Stimulated activated naive CD8-positive, alpha-beta T cell treated with anti-CD3 and anti-CD28 coated beads, Interleukin-15, Interleukin-2, amounts not matched to agents 100 ng/mL and 50 ng/mL, for 24 hours (primary cell): ENCODE results near the gene MOV10.
"Not testable (repeated sequence)": the region's sequence is repeated elsewhere in the genome, so short reads cannot be mapped to it uniquely, and the experiment has no call there.

Source experiments
- H3K27ac Mint-ChIP-seq: one replicate; pipeline ENCODE4 v1.8.0; 2021; ENCODE audit warnings: mild to moderate bottlenecking, mixed read lengths
- H3K27me3 Mint-ChIP-seq: one replicate; pipeline ENCODE4 v1.8.0; 2021; ENCODE audit warnings: mixed read lengths
- H3K36me3 Mint-ChIP-seq: one replicate; pipeline ENCODE4 v1.8.0; 2021; ENCODE audit warnings: low read depth, mixed read lengths
- H3K4me1 Mint-ChIP-seq: one replicate; pipeline ENCODE4 v1.8.0; 2021; ENCODE audit warnings: low read depth, mixed read lengths
- H3K4me3 Mint-ChIP-seq: one replicate; pipeline ENCODE4 v1.8.0; 2021; ENCODE audit warnings: mild to moderate bottlenecking, mixed read lengths
- H3K9me3 Mint-ChIP-seq: one replicate; pipeline ENCODE4 v1.8.0; 2021; ENCODE audit warnings: mixed read lengths

MOV10 gene

DNA sequence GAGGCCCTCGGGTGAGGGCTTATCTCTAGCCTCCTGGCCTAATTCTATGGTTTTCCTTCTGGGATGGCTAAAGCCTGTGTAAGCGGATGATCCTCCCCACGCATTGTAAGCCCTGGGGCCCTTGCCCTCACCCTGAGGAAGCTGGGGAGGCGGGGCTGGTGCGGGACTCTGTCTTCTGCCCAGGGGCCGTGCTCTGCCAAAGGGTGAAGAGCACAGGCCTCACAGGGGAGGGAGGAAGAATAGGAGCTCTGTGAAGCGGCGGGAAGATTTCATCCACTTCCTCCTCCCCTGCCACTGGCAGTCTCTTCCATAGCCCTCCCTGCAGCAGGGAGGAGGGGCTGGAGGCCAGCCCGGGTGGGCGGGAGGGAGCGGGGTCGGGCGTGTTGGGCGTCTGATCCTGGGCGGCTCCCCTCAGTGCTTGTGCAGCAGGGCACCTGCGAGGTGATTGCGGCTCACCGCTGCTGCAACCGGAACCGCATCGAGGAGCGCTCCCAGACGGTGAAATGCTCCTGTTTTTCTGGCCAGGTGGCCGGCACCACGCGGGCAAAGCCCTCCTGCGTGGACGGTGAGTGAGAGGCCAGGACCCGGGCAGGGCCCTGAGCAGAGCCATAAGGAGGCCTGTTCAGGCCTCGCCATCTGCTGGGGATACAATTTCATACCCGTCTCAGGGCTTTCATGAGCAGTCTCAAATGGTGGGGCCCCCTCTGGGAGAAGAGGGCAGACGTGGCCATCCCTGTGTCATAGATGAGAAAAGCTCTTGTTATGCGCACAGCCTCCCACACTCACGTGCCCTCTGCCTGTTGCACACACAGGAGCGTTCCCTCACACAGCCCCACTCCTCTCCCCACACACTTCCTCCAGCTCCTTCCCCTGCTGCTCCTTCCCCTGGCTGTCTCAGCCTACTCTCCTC is 48.4 kb downstream of the MOV10 start:
- Mint-ChIP-seq H3K9me3 (no peaks in the 10 kb centered on the region), H3K4me3 (peak overlapping the region; percentile 41), H3K27me3 (peaks cover 24% of the 10 kb centered on the region), H3K36me3 (no peaks in the 10 kb centered on the region), H3K27ac (peak overlapping the region; percentile 43), H3K4me1 (peaks cover 16% of the 10 kb centered on the region)

DNA sequence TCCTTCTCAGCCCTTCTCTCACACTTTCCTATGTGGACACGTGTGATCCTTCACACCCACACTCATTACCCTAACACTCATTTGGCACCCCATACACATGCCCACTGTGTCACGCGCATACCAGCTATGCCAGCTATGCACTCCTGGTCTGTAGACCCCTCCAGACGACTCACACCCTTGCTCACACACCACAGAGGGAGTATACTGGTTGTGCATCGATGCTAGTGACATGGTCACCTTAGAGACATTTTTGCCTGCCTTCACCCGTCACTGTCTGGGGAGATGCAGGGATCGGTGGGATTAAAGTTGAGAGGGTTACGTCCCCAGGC is 49.0 kb downstream of the MOV10 start:
- Mint-ChIP-seq H3K4me1 (peaks cover 15% of the 10 kb centered on the region), H3K4me3 (no peak overlapping the region), H3K27ac (peak overlapping the region; percentile 43), H3K9me3 (no peaks in the 10 kb centered on the region), H3K27me3 (peaks cover 24% of the 10 kb centered on the region), H3K36me3 (no peaks in the 10 kb centered on the region)

GRCh38 chr1:112724240-112724639 is 49.8 kb downstream of the MOV10 start:
- not testable (repeated sequence) for H3K27ac Mint-ChIP-seq, H3K4me3 Mint-ChIP-seq, H3K36me3 Mint-ChIP-seq, H3K9me3 Mint-ChIP-seq
- Mint-ChIP-seq H3K4me1 (peaks cover 13% of the 10 kb centered on the region), H3K27me3 (peaks cover 23% of the 10 kb centered on the region)

DNA sequence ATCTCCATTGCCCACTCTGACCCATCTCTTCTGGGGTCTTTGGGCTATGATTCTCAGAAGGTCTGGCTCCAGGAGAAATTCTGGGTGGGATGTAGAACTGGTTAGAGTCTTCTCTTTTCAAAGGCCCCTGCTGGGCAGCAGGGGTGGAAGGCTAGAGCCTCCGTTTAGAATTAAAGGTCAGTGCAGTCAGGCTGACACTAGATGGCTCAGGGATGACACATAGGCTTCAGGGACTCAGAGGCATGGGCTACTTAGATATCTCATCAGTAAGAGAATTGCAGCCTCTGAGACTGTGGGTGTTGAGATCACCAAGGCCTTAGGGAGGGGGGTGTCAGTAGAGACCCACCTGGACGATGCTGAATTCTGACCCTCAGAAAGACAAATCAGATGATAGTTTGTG is 53.3 kb downstream of the MOV10 start:
- Mint-ChIP-seq H3K27ac (no peak overlapping the region), H3K4me3 (no peak overlapping the region), H3K4me1 (peaks cover 12% of the 10 kb centered on the region), H3K9me3 (no peaks in the 10 kb centered on the region), H3K36me3 (no peaks in the 10 kb centered on the region), H3K27me3 (peaks cover 8% of the 10 kb centered on the region)

GRCh38 chr1:112728306-112728971 is 54.0 kb downstream of the MOV10 start:
- not testable (repeated sequence) for H3K27me3 Mint-ChIP-seq, H3K9me3 Mint-ChIP-seq, H3K36me3 Mint-ChIP-seq, H3K4me1 Mint-ChIP-seq, H3K4me3 Mint-ChIP-seq, H3K27ac Mint-ChIP-seq

GRCh38 chr1:112729011-112729410 is 54.6 kb downstream of the MOV10 start:
- not testable (repeated sequence) for H3K36me3 Mint-ChIP-seq, H3K4me1 Mint-ChIP-seq, H3K27ac Mint-ChIP-seq, H3K4me3 Mint-ChIP-seq, H3K27me3 Mint-ChIP-seq, H3K9me3 Mint-ChIP-seq

GRCh38 chr1:112729909-112730308 is 55.5 kb downstream of the MOV10 start:
- H3K27me3 Mint-ChIP-seq, result peaks cover 11% of the 10 kb centered on the region
- H3K27ac Mint-ChIP-seq, result no peak overlapping the region
- H3K36me3 Mint-ChIP-seq, result no peaks in the 10 kb centered on the region
- peaks cover 5% of the 10 kb centered on the region for H3K9me3 Mint-ChIP-seq
- H3K4me3 Mint-ChIP-seq, result no peak overlapping the region
- H3K4me1 Mint-ChIP-seq, result peaks cover 10% of the 10 kb centered on the region

- Mint-ChIP-seq H3K4me1 (peaks cover 16% of the 10 kb centered on the region), H3K36me3 (no peaks in the 10 kb centered on the region), H3K4me3 (no peak overlapping the region), H3K27me3 (peaks cover 11% of the 10 kb centered on the region), H3K27ac (no peak overlapping the region), H3K9me3 (peaks cover 5% of the 10 kb centered on the region)
Measured at GRCh38 chr1:112731451-112731850, 57.0 kb downstream of the MOV10 start.

- peak overlapping the region; percentile 8 for H3K4me3 Mint-ChIP-seq
- peak overlapping the region; percentile 64 for H3K27ac Mint-ChIP-seq
- H3K4me1 Mint-ChIP-seq, result peaks cover 25% of the 10 kb centered on the region
- peaks cover 10% of the 10 kb centered on the region for H3K9me3 Mint-ChIP-seq
- no peaks in the 10 kb centered on the region for H3K36me3 Mint-ChIP-seq
- peaks cover 44% of the 10 kb centered on the region for H3K27me3 Mint-ChIP-seq
Measured at GRCh38 chr1:112735752-112736151, 61.3 kb downstream of the MOV10 start.

DNA sequence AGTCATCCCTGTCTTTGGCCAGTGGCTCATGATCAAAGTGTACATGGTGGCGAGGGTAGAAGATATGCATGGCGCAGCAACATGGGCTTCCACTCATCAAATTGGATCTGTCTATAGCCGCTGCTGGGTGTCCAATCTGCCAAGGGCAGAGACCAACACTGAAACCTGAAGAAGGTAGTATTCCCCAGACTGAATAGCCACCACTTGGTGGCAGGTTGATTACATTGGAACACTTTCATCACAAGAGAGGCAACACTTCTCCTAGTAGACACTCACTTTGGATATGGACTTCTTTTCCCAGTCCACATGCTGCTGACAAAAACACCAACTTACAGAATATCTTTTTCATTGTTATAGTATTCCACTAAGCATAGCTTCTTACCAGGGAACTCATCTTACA is 63.1 kb downstream of the MOV10 start:
- Mint-ChIP-seq H3K4me1 (peaks cover 21% of the 10 kb centered on the region), H3K27ac (peak overlapping the region; percentile 83), H3K4me3 (no peak overlapping the region), H3K36me3 (no peaks in the 10 kb centered on the region), H3K27me3 (peaks cover 57% of the 10 kb centered on the region), H3K9me3 (peaks cover 10% of the 10 kb centered on the region)

DNA sequence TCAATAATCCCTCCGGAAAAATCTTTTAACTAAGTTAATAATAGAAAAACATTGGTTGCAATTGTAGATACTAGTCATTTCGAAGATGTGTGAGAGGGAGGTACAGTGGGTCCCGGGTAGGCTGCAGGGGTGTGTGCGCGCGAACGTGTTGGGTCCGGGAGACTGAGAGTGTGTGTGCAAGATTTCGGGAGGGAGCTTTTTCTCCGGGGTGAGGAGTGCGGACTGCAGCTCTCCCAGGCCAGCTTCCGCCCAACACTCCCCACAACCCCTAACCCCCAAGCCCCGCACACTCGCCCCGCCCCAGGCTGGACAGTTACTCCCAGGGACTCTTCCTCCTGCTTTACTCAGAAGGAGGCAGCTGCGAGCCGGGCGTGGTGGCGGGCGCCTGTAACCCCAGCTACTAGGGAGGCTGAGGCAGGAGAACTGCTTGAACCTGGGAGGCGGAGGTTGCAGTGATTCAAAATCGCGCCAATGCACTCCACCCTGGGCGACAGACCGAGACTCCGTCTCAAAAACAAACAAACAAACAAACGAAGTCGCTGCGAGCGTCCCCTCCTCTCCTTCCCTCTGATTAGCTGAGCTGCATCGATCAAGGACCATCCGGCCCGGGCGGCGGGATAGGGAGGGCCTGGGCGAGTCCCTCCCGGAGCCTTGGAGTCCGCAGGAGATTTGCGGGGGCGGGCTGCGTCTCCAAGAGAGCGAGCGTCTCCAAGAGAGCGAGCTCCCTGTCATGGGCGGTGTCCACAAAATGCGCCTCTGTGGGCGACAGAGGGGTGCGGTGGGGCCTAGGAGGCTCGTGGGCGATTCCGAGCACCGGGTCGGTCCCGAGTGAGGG is 68.9 kb downstream of the MOV10 start:
- Mint-ChIP-seq H3K4me3 (peak overlapping the region; percentile 20), H3K4me1 (peaks cover 6% of the 10 kb centered on the region), H3K27me3 (peaks cover 74% of the 10 kb centered on the region), H3K9me3 (no peaks in the 10 kb centered on the region), H3K36me3 (no peaks in the 10 kb centered on the region), H3K27ac (no peak overlapping the region)

- Mint-ChIP-seq H3K36me3 (no peaks in the 10 kb centered on the region), H3K4me1 (peaks cover 6% of the 10 kb centered on the region), H3K4me3 (no peak overlapping the region), H3K27ac (no peak overlapping the region), H3K9me3 (no peaks in the 10 kb centered on the region), H3K27me3 (peaks cover 72% of the 10 kb centered on the region)
Measured at GRCh38 chr1:112744009-112744578, 69.6 kb downstream of the MOV10 start.

DNA sequence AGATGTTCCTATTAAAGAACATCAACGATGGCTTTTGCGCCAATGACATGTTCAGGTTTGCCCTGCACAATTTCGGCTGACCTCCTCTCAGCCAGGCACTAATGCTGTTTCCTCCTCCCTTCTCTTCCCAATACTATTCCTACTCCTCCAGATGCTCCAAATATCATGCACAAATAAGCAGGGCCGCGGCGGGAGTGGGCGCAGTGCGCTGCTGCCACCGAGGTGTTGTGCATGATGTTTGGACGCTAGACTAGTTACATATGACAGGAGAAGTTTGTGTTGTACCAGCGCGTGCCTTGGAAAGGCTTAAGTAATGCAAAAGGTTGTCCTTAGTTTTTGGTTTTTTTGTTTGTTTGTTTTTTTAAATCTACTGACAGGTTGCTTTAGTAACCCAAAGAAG is 73.9 kb downstream of the MOV10 start:
- Mint-ChIP-seq H3K9me3 (no peaks in the 10 kb centered on the region), H3K36me3 (no peaks in the 10 kb centered on the region), H3K4me1 (peaks cover 6% of the 10 kb centered on the region), H3K27ac (no peak overlapping the region), H3K4me3 (no peak overlapping the region), H3K27me3 (peaks cover 58% of the 10 kb centered on the region)
